ENCODE data around the gene NMRK1.
A peak's percentile ranks its signal among the peaks of the same experiment; 100 is the strongest.

The NMRK1 gene

GRCh38 chr9:75087824-75088645, at the start of gene NMRK1, which contains the start of gene OSTF1:
TSS of gene NMRK1 (minus strand) at chr9:75088155. CDS start at chr9:75083115, 5,040 bp downstream.
TSS of gene OSTF1 (plus strand) at chr9:75088514. CDS start at chr9:75088693, 179 bp downstream.
- peak; percentile 95 for DNase-seq (ENCODE audit: low spot score)
- no peak for FAIRE-seq

- FAIRE-seq (no peak), DNase-seq (ENCODE audit: low spot score) (no peak)
Measured at GRCh38 chr9:75134495-75134894, 46.5 kb upstream of the NMRK1 start.

- DNase-seq (ENCODE audit: low spot score) (no peak), FAIRE-seq (no peak)
Measured at GRCh38 chr9:75133396-75133795, 45.4 kb upstream of the NMRK1 start.

GRCh38 chr9:75132244-75132643, 44.3 kb upstream of the NMRK1 start:
- DNase-seq (ENCODE audit: low spot score) (no peak), FAIRE-seq (no peak)

- FAIRE-seq (peak; percentile 23), DNase-seq (ENCODE audit: low spot score) (no peak)
Measured at GRCh38 chr9:75131700-75132099, 43.7 kb upstream of the NMRK1 start.

GRCh38 chr9:75130621-75131230, 42.8 kb upstream of the NMRK1 start:
- DNase-seq (ENCODE audit: low spot score) (no peak), FAIRE-seq (no peak)

- FAIRE-seq (no peak), DNase-seq (ENCODE audit: low spot score) (no peak)
Measured at GRCh38 chr9:75130172-75130571, 42.2 kb upstream of the NMRK1 start.

- no peak for DNase-seq (ENCODE audit: low spot score)
- no peak for FAIRE-seq
Measured at GRCh38 chr9:75128535-75128934, 40.6 kb upstream of the NMRK1 start.

- no peak for FAIRE-seq
- DNase-seq (ENCODE audit: low spot score), result no peak
Measured at GRCh38 chr9:75123696-75124095, 35.7 kb upstream of the NMRK1 start.

- no peak for FAIRE-seq
- no peak for DNase-seq (ENCODE audit: low spot score)
Measured at GRCh38 chr9:75121914-75122558, 34.1 kb upstream of the NMRK1 start.

GRCh38 chr9:75120686-75121085, 32.7 kb upstream of the NMRK1 start:
- FAIRE-seq (no peak), DNase-seq (ENCODE audit: low spot score) (no peak)

GRCh38 chr9:75117564-75117963, 29.6 kb upstream of the NMRK1 start:
- DNase-seq (ENCODE audit: low spot score) (no peak), FAIRE-seq (no peak)

- FAIRE-seq (no peak), DNase-seq (ENCODE audit: low spot score) (no peak)
Measured at GRCh38 chr9:75116306-75116705, 28.4 kb upstream of the NMRK1 start.

GRCh38 chr9:75112789-75113188, 24.8 kb upstream of the NMRK1 start:
- no peak for FAIRE-seq
- DNase-seq (ENCODE audit: low spot score), result no peak

- no peak for FAIRE-seq
Measured at GRCh38 chr9:75111019-75111622, 23.2 kb upstream of the NMRK1 start.

GRCh38 chr9:75109210-75109839, 21.4 kb upstream of the NMRK1 start:
- FAIRE-seq (no peak), DNase-seq (ENCODE audit: low spot score) (no peak)

More at GRCh38 chr9:75111019-75111622, 23.2 kb upstream of the NMRK1 start:
- DNase-seq (ENCODE audit: low spot score), result no peak

GRCh38 chr9:75108571-75108970, 20.6 kb upstream of the NMRK1 start:
- DNase-seq (ENCODE audit: low spot score), result no peak
- FAIRE-seq, result no peak

GRCh38 chr9:75106857-75107256, 18.9 kb upstream of the NMRK1 start:
- FAIRE-seq, result no peak
- no peak for DNase-seq (ENCODE audit: low spot score)

- DNase-seq (ENCODE audit: low spot score), result no peak
- FAIRE-seq, result no peak
Measured at GRCh38 chr9:75105841-75106240, 17.9 kb upstream of the NMRK1 start.

GRCh38 chr9:75105019-75105540, 17.1 kb upstream of the NMRK1 start:
- FAIRE-seq (no peak), DNase-seq (ENCODE audit: low spot score) (no peak)

- FAIRE-seq, result no peak
- no peak for DNase-seq (ENCODE audit: low spot score)
Measured at GRCh38 chr9:75104607-75105006, 16.7 kb upstream of the NMRK1 start.

All from urothelium cell line (cell line).